Endothelial cell of hepatic sinusoid (primary cell): ENCODE measurements around the gene BICRA.

Source experiments
- in situ Hi-C: cut with HindIII; loops from 2 replicates; pipeline ENCODE4 v1.10.0; 2017; ENCODE audit warnings: low sequenced_read_pairs

The BICRA gene

DNA sequence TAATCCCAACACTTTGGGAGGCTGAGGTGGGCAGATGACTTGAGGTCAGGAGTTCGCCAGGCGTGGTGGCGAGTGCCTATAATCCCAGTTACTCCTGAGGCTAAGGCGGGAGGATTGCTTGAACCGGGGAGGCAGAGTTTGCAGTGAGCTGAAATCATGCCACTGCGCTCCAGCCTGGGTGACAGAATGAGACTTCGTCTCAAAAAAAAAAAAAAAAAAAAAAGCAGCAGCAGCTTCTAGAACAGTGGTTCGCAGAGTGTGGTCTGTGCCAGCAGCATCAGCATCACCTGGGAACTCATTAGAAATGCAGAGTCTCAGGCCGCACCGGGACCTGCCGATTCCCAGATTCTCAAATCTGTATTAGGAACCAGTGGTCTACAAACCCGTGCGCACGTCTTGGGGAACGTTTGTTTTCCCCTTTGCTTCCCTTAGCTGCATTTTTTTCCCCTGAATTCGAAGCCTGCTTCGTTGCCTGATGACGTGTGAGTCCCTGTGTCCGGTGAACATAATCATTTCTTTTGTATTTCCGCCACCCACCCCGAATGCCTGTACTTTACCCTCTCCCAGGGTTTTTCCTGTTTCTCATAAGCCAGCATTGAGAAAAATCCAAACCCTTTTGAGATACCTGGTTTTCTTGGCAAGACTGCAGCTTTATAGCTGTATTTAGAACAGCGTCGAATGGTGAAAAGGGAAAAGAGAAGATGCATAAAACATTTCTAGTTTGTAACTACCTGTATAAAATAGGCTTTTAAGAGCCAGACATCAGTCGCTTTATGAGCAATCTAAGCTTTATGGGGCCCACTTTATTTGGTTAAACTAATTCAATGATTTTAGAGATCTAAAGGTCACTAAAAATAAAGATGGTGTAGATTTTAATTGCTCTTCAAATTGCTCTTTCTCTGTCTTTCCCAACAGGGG lies 49.8 kb downstream of the BICRA start:
- in situ Hi-C loops = no loop called here

- in situ Hi-C loops = loop anchor here (5.0 to 10.0 kb wide), 3 partner anchors 168 to 386 kb away; partner anchors contain the start of gene INAFM1
Measured at GRCh38 chr19:47660435-47660832, 51.5 kb downstream of the BICRA start.

GRCh38 chr19:47661161-47661560 lies 52.2 kb downstream of the BICRA start:
- in situ Hi-C loops = loop anchor here (5.0 to 10.0 kb wide), 3 partner anchors 169 to 386 kb away; partner anchors contain the start of gene INAFM1

DNA sequence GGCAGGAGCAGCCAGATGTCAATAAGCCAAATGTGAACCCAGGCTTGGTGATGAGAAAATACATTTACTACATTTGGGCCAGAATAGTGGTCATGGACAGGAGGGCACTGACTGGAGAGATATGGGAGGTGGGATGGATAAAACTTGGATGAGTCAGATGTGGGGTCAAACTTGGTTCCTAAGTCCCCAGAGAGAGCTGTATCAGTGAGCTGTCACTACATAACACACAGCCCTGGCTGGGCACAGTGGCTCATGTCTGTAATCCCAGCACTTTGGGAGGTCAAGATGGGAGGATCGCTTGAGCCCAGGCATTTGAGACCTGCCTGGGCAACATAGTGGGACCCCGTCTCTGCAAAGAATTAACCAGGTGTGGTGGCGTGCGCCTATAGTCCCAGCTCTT lies 52.7 kb downstream of the BICRA start:
- in situ Hi-C loops = loop anchor here (5.0 to 10.0 kb wide), 3 partner anchors 169 to 387 kb away; partner anchors contain the start of gene INAFM1

DNA sequence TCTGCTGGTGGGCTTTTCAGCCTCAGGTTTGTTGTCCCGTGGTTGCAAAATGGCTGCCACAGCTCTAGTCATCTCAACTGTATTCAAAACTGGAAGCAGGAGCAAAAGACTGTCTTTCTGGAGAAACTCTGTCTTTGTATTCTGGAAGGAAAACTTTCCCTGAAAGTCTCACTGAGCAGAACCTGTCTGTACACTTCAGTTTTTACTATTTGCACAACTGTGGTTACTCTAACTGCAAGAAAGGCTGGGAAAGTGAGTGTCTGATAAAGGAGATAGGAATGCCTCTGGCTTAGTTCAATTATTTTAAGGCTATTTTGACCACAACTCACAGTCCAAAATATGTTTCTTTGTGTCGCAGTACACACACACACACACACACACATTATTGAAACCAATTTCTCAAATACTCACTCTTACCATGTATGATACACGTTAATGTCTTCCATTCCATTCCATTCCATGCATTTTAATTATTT lies 54.5 kb downstream of the BICRA start:
- in situ Hi-C loops = loop anchor here (5.0 to 10.0 kb wide), 3 partner anchors 171 to 389 kb away; partner anchors contain the start of gene INAFM1

- in situ Hi-C loops = loop anchor here (5.0 to 10.0 kb wide), 3 partner anchors 172 to 389 kb away; partner anchors contain the start of gene INAFM1
Measured at GRCh38 chr19:47663911-47664771, 55.2 kb downstream of the BICRA start.

DNA sequence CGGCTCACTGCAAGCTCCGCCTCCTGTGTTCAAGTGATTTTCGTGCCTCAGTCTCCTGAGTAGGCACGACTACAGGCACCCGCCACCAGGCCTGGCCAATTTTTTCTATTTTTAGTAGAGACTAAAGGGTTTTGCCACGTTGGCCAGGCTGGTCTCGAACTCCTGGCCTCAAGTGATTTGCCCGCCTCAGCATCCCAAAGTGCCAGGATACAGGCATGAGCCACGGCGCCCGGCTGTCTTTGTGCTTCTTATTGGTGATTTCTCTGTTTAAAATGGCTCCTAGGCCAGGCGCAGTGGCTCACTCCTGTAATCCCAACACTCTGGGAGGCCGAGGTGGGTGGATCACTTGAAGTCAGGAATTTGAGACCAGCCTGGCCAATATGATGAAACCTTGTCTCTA lies 59.6 kb downstream of the BICRA start:
- in situ Hi-C loops = loop anchor here (10.0 kb wide), 1 partner anchor 394 kb away; the partner anchor contains the start of gene INAFM1

DNA sequence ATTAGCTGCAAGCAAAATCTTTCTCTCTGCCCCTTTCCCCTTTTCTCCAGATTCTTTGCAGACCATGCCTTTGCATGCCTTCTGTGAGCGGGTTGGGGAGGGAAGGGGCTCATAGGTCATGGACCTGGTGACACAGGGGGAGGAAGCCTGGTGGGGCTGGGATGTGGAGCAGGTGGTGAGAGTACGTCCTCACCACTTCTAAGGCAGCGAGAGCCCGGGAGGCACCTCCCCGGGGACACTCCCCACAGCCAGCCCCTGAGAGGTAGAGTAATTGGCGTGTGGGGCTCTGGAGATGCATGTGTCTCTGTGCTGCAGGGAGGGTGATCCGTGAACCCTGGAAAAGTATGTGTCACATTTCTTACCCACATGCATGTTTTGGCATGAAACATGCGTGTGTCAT lies 61.8 kb downstream of the BICRA start:
- in situ Hi-C loops = no loop called here

DNA sequence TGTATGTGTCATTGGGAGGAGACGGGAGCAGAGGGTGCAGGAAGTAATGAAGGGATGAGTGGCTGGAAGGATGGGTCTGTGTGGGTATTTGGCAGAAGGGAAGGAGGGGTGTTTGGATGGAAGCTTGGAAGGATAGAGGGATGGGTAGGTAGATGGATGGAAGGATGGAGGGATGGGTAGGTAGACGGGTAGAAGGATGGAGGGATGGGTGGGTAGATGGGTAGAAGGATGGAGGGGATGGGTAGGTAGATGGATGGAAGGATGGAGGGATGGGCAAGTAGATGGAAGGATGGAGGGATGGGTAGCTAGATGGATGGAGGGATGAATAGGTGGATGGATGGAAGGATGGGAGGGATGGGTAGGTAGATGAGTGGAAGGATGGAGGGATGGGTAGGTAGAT lies 62.6 kb downstream of the BICRA start:
- in situ Hi-C loops = no loop called here

DNA sequence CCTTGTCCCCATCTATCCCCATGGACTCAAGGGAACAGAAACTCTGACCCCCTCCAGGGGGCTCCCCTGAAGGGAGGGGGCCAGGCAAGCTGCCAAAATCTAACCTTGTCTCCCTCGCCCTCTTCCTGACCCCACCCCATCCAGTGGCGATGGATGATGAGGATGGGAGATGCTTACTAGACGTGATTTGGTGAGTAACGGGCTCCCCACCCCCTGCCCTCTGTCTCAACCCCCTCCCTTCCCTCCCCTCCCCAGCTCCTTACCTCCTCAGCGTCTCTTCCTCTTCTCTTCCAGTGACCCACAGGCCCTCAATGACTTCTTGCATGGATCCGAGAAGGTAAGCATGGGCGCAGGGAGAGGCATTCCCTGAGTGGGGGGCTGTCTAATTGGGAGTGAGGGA lies 64.5 kb downstream of the BICRA start:
- in situ Hi-C loops = no loop called here

DNA sequence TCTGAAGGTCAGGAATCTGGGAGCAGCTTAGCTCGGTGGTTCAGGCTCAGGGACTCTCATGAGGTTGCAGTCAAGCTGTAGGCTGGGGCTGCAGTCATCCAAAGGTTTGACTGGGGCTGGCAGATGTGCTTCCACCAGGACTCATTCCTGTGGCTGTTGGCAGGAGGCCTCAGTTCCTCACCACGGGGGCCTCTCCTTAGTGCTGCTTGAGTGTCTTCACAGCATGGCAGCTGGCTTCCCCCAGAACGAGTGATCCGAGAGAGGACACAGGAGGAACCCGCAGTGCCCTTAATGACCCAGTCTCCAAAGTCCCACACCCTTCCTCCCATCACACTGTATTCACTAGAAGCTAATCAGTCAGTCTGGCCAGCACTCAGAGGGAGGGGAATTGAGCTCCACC lies 65.6 kb downstream of the BICRA start:
- in situ Hi-C loops = no loop called here

DNA sequence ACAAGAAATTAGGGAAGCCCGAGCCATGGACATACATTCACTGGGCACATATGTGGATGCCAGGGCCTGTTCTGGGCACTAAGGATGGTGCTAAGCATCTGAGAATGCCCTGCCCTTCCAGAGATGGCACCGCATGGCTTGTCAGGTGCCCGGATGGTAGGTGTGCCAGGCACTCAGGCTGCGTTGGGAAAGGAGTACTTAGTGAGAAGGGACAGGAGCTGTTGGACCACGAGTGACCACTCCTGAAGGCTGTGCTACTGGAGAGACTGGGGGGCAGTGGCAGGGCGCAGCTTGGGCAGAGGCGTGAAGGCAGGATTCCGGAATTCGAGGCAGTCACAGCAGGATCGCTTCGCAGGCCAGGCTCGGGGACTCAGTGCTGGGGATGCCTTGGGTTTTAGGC lies 66.3 kb downstream of the BICRA start:
- in situ Hi-C loops = no loop called here

DNA sequence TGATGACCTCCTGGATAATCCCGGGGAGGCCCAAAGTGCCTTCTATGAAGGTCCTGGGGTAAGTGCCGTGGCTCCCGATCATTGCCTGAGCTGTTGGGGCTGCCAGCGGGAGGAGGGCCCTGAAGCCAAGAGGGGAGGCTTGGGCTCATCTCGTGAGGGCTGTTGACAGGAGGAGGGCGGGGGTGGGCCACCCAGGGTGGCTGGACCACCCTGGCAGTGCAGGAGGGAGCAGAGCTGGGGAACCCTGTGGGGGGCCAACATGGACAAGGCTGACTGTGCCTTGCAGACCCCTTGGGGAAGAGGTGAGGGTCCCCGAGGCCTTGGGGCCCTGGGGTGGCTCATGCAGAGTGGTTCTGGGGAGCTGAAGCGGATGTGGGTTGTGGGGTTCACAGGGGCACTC lies 66.9 kb downstream of the BICRA start:
- in situ Hi-C loops = no loop called here

DNA sequence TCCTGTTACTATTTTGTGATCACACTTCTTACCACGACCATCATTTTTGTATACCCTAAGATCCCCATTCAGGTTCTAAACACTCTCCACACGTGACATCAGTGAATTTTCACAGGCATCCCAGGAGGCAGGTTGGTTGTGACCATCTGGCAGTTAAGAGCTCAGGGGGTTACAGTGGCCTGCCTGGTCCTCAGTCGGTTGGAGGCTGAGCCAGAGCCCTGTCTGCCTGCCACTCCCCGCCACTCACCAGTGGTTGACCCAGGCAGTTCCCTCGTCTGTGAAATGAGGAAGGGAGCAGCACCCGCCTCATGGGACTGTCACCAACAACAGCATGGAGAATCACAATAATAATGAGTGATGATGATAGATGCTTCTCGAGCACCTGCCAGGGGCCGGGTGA lies 67.9 kb downstream of the BICRA start:
- in situ Hi-C loops = no loop called here

DNA sequence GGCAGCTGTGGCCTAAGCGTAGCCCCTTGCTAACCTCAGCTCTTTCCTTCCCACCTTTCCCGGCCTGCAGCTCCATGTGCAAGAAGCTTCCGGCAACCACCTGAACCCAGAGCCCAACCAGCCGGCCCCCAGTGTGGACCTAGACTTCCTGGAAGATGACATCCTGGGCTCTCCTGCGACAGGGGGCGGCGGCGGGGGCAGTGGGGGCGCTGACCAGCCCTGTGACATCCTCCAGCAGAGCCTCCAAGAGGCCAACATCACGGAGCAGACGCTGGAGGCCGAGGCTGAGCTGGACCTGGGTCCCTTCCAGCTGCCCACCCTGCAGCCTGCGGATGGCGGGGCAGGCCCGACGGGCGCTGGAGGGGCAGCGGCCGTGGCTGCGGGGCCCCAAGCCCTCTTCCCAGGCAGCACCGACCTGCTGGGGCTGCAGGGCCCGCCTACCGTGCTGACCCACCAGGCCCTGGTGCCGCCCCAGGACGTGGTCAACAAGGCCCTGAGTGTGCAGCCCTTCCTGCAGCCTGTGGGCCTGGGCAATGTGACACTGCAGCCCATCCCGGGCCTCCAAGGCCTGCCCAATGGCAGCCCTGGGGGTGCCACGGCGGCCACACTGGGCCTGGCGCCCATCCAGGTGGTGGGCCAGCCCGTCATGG lies 70.4 kb downstream of the BICRA start:
- in situ Hi-C loops = no loop called here

DNA sequence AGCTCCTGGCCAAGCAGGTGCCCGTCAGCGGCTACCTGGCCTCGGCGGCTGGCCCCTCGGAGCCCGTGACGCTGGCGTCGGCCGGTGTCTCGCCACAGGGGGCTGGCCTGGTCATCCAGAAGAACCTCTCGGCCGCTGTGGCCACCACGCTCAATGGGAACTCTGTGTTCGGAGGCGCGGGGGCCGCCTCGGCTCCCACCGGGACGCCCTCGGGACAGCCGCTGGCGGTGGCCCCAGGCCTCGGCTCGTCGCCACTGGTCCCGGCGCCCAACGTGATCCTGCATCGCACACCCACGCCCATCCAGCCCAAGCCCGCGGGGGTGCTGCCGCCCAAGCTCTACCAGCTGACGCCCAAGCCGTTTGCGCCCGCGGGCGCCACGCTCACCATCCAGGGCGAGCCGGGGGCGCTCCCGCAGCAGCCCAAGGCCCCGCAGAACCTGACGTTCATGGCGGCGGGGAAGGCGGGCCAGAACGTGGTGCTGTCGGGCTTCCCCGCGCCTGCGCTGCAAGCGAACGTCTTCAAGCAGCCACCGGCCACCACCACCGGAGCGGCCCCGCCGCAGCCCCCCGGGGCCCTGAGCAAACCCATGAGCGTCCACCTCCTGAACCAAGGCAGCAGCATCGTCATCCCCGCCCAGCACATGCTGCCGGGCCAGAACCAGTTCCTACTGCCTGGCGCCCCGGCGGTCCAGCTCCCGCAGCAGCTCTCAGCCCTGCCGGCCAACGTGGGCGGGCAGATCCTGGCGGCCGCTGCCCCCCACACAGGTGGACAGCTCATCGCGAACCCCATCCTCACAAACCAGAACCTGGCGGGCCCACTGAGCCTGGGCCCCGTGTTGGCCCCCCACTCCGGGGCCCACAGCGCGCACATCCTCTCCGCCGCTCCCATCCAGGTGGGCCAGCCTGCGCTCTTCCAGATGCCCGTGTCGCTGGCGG lies 71.3 kb downstream of the BICRA start:
- in situ Hi-C loops = no loop called here

DNA sequence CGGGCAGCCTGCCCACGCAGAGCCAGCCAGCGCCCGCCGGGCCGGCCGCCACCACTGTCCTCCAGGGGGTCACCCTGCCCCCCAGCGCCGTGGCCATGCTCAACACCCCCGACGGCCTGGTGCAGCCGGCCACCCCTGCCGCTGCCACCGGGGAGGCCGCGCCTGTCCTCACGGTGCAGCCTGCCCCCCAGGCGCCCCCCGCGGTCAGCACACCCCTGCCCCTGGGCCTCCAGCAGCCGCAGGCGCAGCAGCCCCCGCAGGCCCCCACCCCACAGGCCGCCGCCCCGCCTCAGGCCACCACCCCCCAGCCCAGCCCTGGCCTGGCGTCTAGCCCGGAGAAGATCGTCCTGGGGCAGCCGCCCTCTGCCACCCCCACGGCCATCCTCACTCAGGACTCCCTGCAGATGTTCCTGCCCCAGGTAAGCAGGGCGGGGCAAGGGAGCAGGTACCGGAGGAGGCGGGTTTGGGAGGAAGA lies 72.0 kb downstream of the BICRA start:
- in situ Hi-C loops = no loop called here

DNA sequence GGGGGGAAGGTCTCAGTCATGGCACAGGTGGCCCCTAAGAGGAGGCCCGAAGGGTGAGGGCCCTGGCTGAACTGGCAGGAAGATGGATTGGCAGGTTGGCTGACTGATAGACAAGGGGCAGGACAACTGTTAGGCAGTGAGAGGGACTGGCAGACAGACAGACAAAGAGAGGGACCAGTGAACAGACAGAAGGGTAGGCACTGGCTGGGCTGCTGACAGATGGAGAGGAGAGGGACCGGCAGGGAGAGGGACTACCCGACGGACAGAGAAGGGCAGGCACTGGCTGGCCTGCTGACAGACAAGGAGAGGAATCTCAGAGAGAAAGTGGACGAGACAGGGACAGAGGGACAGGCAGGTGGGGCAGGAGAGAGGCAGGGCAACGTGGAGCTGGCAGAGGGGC lies 72.5 kb downstream of the BICRA start:
- in situ Hi-C loops = no loop called here

GRCh38 chr19:47681936-47682335 lies 73.0 kb downstream of the BICRA start:
- in situ Hi-C loops = no loop called here
